NB4 (cell line): ENCODE results near the gene SLC25A15.
"Not testable (repeated sequence)": the region's sequence is repeated elsewhere in the genome, so short reads cannot be mapped to it uniquely, and the experiment has no call there.

Source experiments
- DNase-seq: peaks from one replicate; pipeline ENCODE4 v3.0.0; 2010; ENCODE audit warnings: low read depth
- H3K4me3 ChIP-seq: one replicate; pipeline ENCODE4 v1.5.1; 2011; ENCODE audit warnings: mild to moderate bottlenecking, low read depth, low read length, moderate library complexity
- MYC ChIP-seq: IDR thresholded peaks from 2 replicates; pipeline ENCODE4 v1.6.1; 2011; ENCODE audit warnings: low read depth, low read length
- POLR2A ChIP-seq: IDR thresholded peaks from 2 replicates; pipeline ENCODE4 v1.6.1; 2011; ENCODE audit warnings: mild to moderate bottlenecking; ENCODE audit not compliant: insufficient read length; ENCODE audit errors: extremely low read depth
- TF ChIP-seq, protein P1 (sequence below): IDR thresholded peaks from 2 replicates; pipeline ENCODE4 v1.6.1; 2011; ENCODE audit warnings: low read depth, low read length
- TF ChIP-seq, protein P2 (sequence below): IDR thresholded peaks from one replicate; pipeline ENCODE4 v1.5.1; 2012; ENCODE audit warnings: low read depth, low read length

SLC25A15 gene

DNA sequence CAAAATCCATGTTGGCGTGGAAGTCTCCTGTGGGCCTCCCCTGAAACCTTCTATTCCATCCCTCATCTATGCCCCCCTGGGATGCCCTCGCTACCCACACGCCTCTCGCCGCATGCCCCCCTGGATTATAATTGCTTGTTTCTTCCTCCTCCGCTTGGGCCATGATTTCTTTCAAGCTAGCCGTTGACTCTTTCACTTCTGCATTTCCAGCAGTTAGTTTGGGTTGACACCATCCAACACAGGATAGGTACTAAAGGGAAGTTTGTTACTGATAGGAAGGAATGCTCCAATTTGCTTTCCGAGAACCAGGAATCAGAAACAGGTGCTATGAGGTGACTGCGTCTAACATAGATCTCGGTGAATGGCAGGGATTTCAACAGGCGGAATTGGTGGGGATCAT, 7.7 kb upstream of the SLC25A15 start:
- no peak overlapping the region for H3K4me3 ChIP-seq
- TF ChIP-seq, protein P1, sequence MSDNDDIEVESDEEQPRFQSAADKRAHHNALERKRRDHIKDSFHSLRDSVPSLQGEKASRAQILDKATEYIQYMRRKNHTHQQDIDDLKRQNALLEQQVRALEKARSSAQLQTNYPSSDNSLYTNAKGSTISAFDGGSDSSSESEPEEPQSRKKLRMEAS, result no peak
- TF ChIP-seq, protein P2, sequence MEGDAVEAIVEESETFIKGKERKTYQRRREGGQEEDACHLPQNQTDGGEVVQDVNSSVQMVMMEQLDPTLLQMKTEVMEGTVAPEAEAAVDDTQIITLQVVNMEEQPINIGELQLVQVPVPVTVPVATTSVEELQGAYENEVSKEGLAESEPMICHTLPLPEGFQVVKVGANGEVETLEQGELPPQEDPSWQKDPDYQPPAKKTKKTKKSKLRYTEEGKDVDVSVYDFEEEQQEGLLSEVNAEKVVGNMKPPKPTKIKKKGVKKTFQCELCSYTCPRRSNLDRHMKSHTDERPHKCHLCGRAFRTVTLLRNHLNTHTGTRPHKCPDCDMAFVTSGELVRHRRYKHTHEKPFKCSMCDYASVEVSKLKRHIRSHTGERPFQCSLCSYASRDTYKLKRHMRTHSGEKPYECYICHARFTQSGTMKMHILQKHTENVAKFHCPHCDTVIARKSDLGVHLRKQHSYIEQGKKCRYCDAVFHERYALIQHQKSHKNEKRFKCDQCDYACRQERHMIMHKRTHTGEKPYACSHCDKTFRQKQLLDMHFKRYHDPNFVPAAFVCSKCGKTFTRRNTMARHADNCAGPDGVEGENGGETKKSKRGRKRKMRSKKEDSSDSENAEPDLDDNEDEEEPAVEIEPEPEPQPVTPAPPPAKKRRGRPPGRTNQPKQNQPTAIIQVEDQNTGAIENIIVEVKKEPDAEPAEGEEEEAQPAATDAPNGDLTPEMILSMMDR, result no peak
- TF ChIP-seq MYC (no peak), POLR2A (no peak)
- DNase-seq, result peak; percentile 65

DNA sequence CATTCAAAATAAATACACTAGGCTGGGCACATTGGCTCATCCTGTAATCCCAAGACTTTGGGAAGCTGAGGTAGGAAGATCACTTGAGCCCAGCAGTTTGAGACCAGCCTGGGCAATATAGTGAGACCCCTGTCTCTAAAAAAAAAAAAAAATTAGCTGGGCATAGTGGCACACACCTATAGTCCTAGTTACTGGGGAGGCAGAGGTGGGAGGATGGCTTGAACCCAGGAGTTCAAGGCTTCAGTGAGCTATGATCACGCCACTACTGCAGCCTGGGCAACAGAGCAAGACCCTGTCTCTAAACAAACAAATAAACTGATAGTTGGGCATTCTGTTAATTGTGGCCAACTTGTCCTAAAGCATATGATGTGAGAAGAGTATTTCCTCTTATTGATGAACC, 6.4 kb upstream of the SLC25A15 start:
- not testable (repeated sequence) for H3K4me3 ChIP-seq, DNase-seq

DNA sequence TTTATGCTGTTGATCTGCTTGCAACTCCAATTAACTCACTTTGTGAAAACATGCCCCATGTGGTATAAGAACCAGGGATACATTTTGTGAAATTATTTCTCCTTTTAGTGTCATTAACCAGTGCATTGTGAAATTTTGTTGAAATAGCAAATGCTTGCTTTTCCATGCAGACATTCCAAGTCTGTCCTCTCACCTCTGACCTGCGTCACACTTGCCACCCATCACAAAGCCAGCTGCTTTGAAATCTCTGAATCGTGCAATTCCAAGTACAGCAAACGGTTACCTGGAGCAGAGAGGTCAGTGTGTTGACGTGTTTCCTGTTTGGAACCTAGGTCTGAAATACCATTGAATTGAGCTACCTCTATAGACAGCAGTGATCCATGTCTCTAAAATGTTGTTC, 4.9 kb upstream of the SLC25A15 start:
- no peak for DNase-seq
- H3K4me3 ChIP-seq, result no peak overlapping the region
- TF ChIP-seq MYC (no peak), POLR2A (no peak)
- TF ChIP-seq, protein P2, result no peak
- TF ChIP-seq, protein P1, result no peak

DNA sequence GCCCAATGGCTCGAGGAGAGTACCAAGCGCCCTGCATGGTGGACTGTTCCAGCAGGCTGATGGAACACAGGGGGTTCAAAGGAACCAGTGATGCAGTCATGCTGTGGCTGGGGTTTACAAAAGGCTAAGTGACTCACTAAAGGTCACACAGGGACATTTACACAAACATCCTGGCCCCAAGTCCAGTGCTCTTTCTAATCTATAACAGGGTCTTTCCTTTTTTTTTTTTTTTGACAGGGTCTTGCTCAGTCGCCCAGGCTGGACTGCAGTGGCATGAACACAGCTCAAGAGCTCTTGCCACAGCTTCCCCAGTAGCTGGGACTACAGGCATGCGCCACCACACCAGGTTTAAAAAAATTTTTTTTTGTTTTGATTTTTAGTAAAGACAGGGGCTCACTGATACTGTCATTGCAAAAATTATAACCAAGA, 2.8 kb upstream of the SLC25A15 start:
- peak; percentile 56 for DNase-seq
- no peak overlapping the region for H3K4me3 ChIP-seq
- TF ChIP-seq POLR2A (no peak), MYC (no peak)
- TF ChIP-seq, protein P1, result no peak
- TF ChIP-seq, protein P2, result no peak

DNA sequence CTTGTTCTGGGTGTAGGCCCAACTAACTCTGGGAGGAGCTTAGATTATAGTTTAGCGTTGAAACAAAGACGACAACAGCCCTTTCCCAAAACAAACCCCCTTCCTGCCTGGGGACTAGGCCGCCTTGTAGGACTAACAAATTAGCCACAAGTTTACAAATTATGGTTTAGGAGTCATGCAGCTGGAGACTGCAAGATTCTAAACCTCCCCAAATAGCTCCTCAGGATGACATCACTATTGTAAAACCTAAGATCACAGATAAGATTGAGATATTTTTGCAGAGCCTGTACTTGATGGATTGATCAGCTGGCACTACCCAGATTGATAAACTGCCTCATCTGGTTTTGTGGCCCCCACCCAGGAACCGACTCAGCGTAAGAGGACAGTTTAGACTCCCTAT, 2.3 kb upstream of the SLC25A15 start:
- TF ChIP-seq, protein P2, result no peak
- TF ChIP-seq POLR2A (no peak), MYC (no peak)
- TF ChIP-seq, protein P1, result no peak
- H3K4me3 ChIP-seq, result no peak overlapping the region
- DNase-seq, result peak; percentile 58

DNA sequence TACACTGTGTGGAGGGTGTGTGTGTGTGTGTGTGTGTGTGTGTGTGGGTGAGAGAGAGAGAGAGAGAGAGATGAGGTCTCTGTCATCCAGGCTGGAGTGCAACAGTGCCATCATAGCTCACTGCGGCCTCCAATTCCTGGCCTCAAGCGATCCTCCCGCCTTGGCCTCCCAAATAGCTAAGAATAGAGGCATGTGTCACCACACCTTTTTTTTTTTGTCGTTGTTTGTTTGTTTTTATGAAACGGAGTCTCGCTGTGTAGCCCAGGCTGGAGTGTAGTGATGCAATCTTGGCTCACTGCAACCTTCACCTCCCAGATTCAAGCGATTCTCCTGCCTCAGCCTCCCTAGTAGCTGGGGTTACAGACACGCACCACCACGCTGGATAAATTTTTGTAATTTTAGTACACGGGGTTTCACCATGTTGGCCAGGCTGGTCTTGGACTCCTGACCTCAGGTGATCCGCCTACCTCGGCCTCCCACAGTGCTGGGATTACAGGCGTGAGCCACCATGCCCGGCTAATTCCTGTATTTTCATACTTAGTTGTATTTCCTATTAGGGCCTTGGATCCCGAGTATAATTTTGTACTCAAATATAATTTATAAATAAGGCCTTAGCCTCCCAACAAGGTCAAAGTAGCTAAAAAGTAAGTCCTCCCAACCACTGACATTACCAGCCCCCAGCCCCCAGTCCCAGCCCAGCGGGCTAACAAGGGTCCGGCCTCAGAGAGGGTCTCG, 704 bp upstream of the SLC25A15 start:
- DNase-seq, result peak; percentile 24
- H3K4me3 ChIP-seq, result peak overlapping the region; percentile 75

DNA sequence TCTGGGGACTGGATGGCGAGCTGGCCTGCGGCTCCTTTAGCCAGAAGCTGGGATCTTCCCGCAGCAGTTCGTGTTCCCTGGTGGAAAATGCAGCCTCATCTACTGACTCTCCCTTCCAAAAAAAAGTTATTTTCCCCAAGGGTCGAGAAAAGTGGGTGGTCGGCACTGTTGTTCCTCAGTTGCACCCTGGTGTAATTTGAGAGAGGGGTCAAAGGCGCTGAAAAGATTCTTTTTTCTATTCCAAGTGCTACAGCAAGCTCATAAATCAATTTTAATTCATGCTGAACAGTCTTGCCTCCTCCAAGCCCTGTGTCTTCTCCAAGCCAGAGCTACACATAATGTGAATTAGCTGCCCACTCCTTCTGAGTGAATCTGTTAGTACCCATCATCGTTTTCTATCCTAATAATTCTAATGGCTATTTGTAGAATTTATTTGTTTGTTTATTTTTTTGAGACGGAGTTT, 774 bp downstream of the SLC25A15 start:
- DNase-seq, result no peak
- peak overlapping the region; percentile 73 for H3K4me3 ChIP-seq
- TF ChIP-seq, protein P2, result no peak
- TF ChIP-seq POLR2A, result no peak
- TF ChIP-seq MYC, result no peak
- TF ChIP-seq, protein P1, result no peak
